Activated CD8-positive, alpha-beta memory T cell treated with anti-CD3 and anti-CD28 coated beads, Interleukin-2, amount 10 ng/mL, durations not matched to agents 7 days and 5 days (primary cell): ENCODE results near the gene STRA6. TPM values are rescaled to one million over a fixed set of nuclear protein-coding genes. Genes with fewer than 3 reads are reported as not detected.

Experiments used
- ATAC-seq: fragments of 150-1000 bp; cut with Tn5 transposase; one replicate; pipeline ENCODE4 v1.10.0; 2021; ENCODE audit warnings: moderate library complexity
- CTCF ChIA-PET: fragments of 350-600 bp; sonication (Branson Sonifier 250); formaldehyde crosslinking; loops from one replicate; lab custom pipeline; 2021; ENCODE audit warnings: antibody characterized with exemption; lab: Charles Lee
- DNase-seq: peaks from one replicate; pipeline ENCODE4 v3.0.0-alpha.2; 2020
- H3K27ac Mint-ChIP-seq: one replicate; pipeline ENCODE4 v1.8.0; 2021; ENCODE audit warnings: mild to moderate bottlenecking, mixed read lengths
- H3K27me3 Mint-ChIP-seq: one replicate; pipeline ENCODE4 v1.8.0; 2021; ENCODE audit warnings: mixed read lengths
- H3K36me3 Mint-ChIP-seq: one replicate; pipeline ENCODE4 v1.8.0; 2021; ENCODE audit warnings: mild to moderate bottlenecking, mixed read lengths
- H3K4me1 Mint-ChIP-seq: one replicate; pipeline ENCODE4 v1.8.0; 2021; ENCODE audit warnings: mixed read lengths
- H3K4me3 Mint-ChIP-seq: one replicate; pipeline ENCODE4 v1.8.0; 2021; ENCODE audit warnings: mild to moderate bottlenecking, moderate library complexity, mixed read lengths
- H3K9me3 Mint-ChIP-seq: one replicate; pipeline ENCODE4 v1.8.0; 2022; ENCODE audit warnings: low read depth, mixed read lengths
- total RNA-seq, 2 experiments: library from RNA; stranded (reverse); gene quantifications; one replicate each; pipeline ENCODE4 v1.2.3, GENCODE V29; 2021

Gene STRA6
- total RNA-seq, 2 experiments from 2014 or later: 1.3 TPM; not detected in 1

- Mint-ChIP-seq H3K4me3 (no peak overlapping the region), H3K9me3 (no peaks in the 10 kb centered on the region), H3K4me1 (no peaks in the 10 kb centered on the region), H3K36me3 (no peaks in the 10 kb centered on the region), H3K27me3 (peaks cover 40% of the 10 kb centered on the region), H3K27ac (no peak overlapping the region)
- DNase-seq (no peak), ATAC-seq (no peak)
- CTCF ChIA-PET: interaction anchor here (0.7 to 1.0 kb wide), 2 partner anchors 100 to 504 kb away, joined by 3 to 5 read pairs; partner anchors contain the start of gene CYP1A1
These were observed 18.1 kb upstream of the STRA6 start for GRCh38 chr15:74220475-74221248.

DNA sequence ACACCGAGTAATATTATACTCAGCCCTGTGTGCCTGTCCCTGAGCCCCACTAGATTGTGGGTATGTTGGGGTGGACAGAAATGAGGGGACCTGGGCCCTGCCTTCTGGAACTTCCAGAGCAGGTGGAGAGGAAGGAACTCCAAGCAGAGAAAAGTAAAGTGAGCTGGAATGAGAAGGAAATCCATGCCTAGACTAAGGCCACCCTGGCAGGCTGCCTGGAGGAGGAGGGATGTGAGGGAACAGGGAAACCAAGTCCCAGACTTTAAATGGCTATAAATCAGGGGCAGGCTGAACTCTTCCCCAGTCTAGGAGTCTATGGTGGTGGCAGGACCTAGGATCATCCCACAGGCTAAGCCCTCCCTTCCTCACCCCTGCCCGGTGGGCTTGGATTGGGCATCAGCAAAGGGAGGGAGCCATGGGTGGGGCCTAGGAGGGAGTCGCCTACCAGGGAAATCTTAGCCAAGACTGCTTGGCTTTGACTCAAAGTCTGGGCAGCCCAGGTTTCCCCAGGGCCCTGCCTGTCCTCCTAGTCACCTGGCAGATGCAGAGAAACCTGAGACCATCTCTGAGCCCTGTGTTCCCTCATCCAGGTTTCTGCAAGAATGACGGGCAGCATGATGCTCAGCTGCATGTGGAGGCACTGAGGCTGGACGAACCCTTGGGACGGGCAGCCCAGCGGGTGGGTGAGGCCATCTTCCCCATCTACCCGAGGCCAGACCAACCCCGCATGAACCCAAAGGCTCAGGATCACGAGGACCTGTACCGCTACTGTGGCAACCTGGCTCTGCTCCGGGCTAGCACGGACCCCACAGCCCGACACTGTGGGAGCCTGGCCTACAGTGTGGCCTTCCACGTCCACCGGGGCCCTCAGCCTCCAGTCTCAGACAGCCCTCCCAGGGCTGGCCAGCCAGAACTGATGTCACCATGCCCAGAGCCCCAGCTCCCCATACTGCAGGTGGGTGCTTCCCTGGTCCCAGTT is 15.6 kb upstream of the STRA6 start:
- Mint-ChIP-seq H3K4me3 (no peak overlapping the region), H3K36me3 (no peaks in the 10 kb centered on the region), H3K27me3 (peaks cover 40% of the 10 kb centered on the region), H3K4me1 (no peaks in the 10 kb centered on the region), H3K27ac (no peak overlapping the region), H3K9me3 (no peaks in the 10 kb centered on the region)
- ATAC-seq (no peak), DNase-seq (no peak)
- CTCF ChIA-PET: no interaction called here

DNA sequence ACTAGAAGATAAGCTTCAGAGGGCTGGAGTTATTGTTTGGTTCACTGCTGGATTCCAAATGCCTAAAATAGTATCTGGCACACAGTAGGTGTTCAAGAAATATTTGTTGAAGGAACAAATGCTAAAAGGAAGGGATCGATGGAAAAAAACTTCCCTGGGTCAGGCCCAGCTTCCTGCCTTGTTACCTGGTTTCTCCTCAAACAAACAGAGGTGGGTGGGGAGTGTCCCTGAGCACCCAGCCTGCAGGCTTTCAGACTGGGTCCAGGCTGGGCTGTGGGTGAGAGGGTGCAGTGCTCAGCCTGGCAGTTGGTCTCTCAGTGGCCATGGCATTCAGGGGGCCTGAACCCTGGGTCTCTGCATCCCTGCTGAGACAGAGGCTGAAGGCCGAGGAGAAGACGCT is 14.4 kb upstream of the STRA6 start:
- Mint-ChIP-seq H3K4me3 (no peak overlapping the region), H3K4me1 (no peaks in the 10 kb centered on the region), H3K27ac (no peak overlapping the region), H3K36me3 (no peaks in the 10 kb centered on the region), H3K27me3 (peaks cover 30% of the 10 kb centered on the region), H3K9me3 (no peaks in the 10 kb centered on the region)
- ATAC-seq (no peak), DNase-seq (no peak)
- CTCF ChIA-PET: no interaction called here

GRCh38 chr15:74215958-74216357 is 13.4 kb upstream of the STRA6 start:
- Mint-ChIP-seq H3K9me3 (no peaks in the 10 kb centered on the region), H3K4me1 (no peaks in the 10 kb centered on the region), H3K4me3 (no peak overlapping the region), H3K27ac (no peak overlapping the region), H3K36me3 (no peaks in the 10 kb centered on the region), H3K27me3 (peaks cover 24% of the 10 kb centered on the region)
- ATAC-seq: no peak
- CTCF ChIA-PET: no interaction called here
- no peak for DNase-seq

GRCh38 chr15:74214324-74215021 is 11.9 kb upstream of the STRA6 start:
- H3K4me1 Mint-ChIP-seq: no peaks in the 10 kb centered on the region
- no peak overlapping the region for H3K27ac Mint-ChIP-seq
- H3K4me3 Mint-ChIP-seq: no peak overlapping the region
- no peak for ATAC-seq
- peaks cover 25% of the 10 kb centered on the region for H3K27me3 Mint-ChIP-seq
- no peak for DNase-seq
- CTCF ChIA-PET: no interaction called here
- no peaks in the 10 kb centered on the region for H3K36me3 Mint-ChIP-seq
- H3K9me3 Mint-ChIP-seq: no peaks in the 10 kb centered on the region

- H3K9me3 Mint-ChIP-seq: no peaks in the 10 kb centered on the region
- H3K27me3 Mint-ChIP-seq: peaks cover 26% of the 10 kb centered on the region
- DNase-seq (no peak), ATAC-seq (no peak)
- CTCF ChIA-PET: no interaction called here
- H3K4me1 Mint-ChIP-seq: no peaks in the 10 kb centered on the region
- no peak overlapping the region for H3K4me3 Mint-ChIP-seq
- no peak overlapping the region for H3K27ac Mint-ChIP-seq
- H3K36me3 Mint-ChIP-seq: no peaks in the 10 kb centered on the region
These were observed 11.3 kb upstream of the STRA6 start for GRCh38 chr15:74213858-74214284.

DNA sequence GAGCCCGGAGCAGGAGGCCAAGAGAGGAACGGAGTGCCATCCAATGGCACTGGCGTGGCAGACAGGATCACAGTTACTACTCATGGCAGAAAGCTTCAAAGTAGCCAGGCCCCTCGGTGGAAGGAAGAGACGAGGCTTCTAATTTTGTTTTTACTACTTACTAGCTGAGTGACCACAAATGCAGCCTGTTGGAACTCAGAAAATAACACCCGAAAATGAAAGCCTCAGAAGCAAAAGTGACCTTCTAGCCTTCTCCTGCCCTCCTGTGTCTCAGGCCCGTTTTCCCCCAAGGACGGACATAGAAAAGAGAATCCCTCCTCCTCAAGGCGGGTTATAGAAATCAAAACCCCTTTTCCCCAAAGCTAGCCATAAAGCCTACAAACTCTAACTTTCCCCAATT is 9.9 kb upstream of the STRA6 start:
- H3K27ac Mint-ChIP-seq: no peak overlapping the region
- H3K36me3 Mint-ChIP-seq: no peaks in the 10 kb centered on the region
- no peak overlapping the region for H3K4me3 Mint-ChIP-seq
- DNase-seq: no peak
- ATAC-seq: no peak
- H3K9me3 Mint-ChIP-seq: no peaks in the 10 kb centered on the region
- no peaks in the 10 kb centered on the region for H3K4me1 Mint-ChIP-seq
- CTCF ChIA-PET: no interaction called here
- H3K27me3 Mint-ChIP-seq: peaks cover 36% of the 10 kb centered on the region

GRCh38 chr15:74211656-74212055 is 9.1 kb upstream of the STRA6 start:
- DNase-seq: no peak
- ATAC-seq: no peak
- CTCF ChIA-PET: no interaction called here
- no peaks in the 10 kb centered on the region for H3K9me3 Mint-ChIP-seq
- H3K4me3 Mint-ChIP-seq: no peak overlapping the region
- H3K27me3 Mint-ChIP-seq: peaks cover 40% of the 10 kb centered on the region
- no peaks in the 10 kb centered on the region for H3K36me3 Mint-ChIP-seq
- no peak overlapping the region for H3K27ac Mint-ChIP-seq
- no peaks in the 10 kb centered on the region for H3K4me1 Mint-ChIP-seq

GRCh38 chr15:74210729-74211128 is 8.1 kb upstream of the STRA6 start:
- ATAC-seq (no peak), DNase-seq (no peak)
- no peak overlapping the region for H3K27ac Mint-ChIP-seq
- H3K4me3 Mint-ChIP-seq: no peak overlapping the region
- no peaks in the 10 kb centered on the region for H3K36me3 Mint-ChIP-seq
- H3K4me1 Mint-ChIP-seq: no peaks in the 10 kb centered on the region
- H3K27me3 Mint-ChIP-seq: peaks cover 46% of the 10 kb centered on the region
- no peaks in the 10 kb centered on the region for H3K9me3 Mint-ChIP-seq
- CTCF ChIA-PET: no interaction called here

DNA sequence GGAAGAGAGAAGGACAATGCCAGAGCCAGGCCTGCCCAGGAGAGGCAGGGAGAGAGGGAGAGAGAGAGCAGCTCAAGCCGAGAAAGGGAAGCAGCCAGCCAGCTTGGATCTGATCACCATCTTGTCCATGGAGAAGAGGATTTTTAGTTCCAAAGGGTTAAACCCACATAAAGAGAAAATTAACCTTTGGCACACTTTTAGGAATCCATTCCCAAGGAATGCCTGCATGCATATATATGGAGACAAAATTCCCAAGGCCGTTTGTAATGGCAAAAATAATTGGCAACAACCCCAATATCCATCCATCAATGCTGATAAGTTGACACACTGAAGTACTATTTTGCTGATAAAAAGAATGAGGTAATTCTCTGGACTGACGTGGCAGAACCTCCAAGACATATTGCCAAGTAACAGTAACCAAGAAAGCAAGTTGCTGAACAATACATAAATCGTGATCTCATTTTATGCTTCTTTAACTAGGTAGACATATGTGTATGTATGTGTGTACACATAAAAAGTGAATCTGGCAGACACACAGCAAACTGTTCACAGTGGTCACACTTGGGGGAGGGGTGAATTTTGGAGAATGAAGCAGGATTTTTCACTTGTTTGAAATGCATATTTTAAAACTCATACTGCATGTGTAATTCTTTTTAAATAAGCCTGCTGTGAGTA is 7.5 kb upstream of the STRA6 start:
- CTCF ChIA-PET: no interaction called here
- no peak overlapping the region for H3K27ac Mint-ChIP-seq
- H3K4me1 Mint-ChIP-seq: no peaks in the 10 kb centered on the region
- DNase-seq: no peak
- H3K9me3 Mint-ChIP-seq: no peaks in the 10 kb centered on the region
- no peak overlapping the region for H3K4me3 Mint-ChIP-seq
- no peaks in the 10 kb centered on the region for H3K36me3 Mint-ChIP-seq
- no peak for ATAC-seq
- peaks cover 42% of the 10 kb centered on the region for H3K27me3 Mint-ChIP-seq

DNA sequence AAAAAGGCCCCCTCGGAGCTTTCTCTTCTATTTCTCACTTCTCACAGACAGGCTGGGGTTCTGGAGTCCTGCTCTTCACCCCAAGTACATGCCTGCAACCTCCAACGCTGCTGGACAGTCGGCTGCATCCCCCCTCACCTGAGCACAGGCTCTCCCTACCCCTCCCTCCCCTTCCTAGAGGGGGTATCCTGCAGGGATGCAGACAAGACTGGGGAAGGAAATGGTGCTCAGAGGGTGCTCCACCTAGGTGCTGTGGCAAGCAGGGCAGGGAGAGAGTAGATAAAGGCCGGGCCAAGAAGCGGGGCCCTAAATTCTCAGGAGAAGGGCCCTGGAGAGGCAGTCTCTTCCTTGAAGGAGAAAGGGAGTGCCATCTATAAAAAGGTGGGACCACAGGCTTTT is 7.0 kb upstream of the STRA6 start:
- H3K27ac Mint-ChIP-seq: no peak overlapping the region
- DNase-seq (no peak), ATAC-seq (no peak)
- H3K27me3 Mint-ChIP-seq: peaks cover 36% of the 10 kb centered on the region
- H3K4me1 Mint-ChIP-seq: no peaks in the 10 kb centered on the region
- CTCF ChIA-PET: no interaction called here
- no peak overlapping the region for H3K4me3 Mint-ChIP-seq
- H3K36me3 Mint-ChIP-seq: no peaks in the 10 kb centered on the region
- H3K9me3 Mint-ChIP-seq: no peaks in the 10 kb centered on the region

DNA sequence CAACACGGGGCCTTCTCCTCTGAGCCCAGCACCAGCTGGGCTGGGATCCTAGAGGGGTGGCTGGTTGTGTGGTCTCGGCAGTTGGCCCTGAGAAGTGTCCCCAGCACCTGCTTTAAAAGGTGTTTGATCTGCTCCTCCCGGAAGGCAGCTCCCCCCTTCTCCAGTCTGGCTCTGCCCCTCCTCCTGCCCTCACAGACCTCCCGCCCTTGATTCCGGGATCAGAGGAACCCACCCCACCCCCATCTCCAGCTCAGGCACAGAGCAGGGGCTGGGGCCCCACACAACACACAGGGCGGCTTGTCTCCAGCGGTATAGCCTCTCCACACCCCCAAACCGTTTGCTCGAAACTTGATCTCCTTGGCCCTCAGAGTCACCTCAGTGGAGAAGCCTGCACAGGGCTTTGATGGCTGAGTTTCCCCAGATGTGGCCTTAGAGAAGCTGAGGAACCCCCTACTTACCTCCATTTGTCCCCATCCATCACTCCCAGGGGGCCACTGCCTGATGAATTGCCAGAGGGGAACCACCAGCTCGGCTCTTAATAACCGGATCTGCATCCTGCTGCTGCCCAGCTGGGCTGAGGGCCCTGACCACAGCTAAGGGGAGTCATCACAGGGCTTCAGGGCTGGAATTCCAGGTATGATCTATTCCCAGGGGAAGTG is 6.4 kb upstream of the STRA6 start:
- Mint-ChIP-seq H3K27ac (no peak overlapping the region), H3K9me3 (no peaks in the 10 kb centered on the region)
- CTCF ChIA-PET: no interaction called here

More for the DNA sequence above, 6.4 kb upstream of the STRA6 start:
- DNase-seq (no peak), ATAC-seq (no peak)
- Mint-ChIP-seq H3K4me1 (no peaks in the 10 kb centered on the region), H3K27me3 (peaks cover 38% of the 10 kb centered on the region), H3K36me3 (no peaks in the 10 kb centered on the region), H3K4me3 (no peak overlapping the region)
